Measurements from ENCODE around the gene COPRS. TPM values are rescaled to one million over a fixed set of nuclear protein-coding genes. Genes with fewer than 3 reads are reported as not detected.

The COPRS gene
- total RNA-seq, 2 donors from 2014 or later = 124 to 125 TPM

DNA sequence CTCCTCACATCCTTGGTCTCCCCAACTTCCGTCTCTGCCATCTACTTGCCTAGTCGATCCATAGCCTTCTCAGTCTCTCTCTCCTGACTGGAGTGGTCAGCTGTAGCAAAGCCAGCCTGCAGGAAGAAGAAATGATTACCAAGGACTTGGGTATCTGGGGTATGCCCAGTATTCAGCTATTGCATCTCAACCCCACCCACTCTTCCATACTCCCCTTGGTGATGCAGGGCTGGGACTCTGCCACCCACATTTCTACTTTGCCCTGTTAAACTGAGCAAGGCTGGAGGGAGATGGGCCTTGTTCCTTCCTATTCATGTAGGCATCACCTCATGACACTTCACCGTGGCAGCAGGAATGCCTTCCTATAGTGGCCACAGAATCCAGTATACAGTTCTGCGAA lies 2.3 kb downstream of the COPRS start:
- no peak for DNase-seq (ENCODE audit: low spot score)
- no peak overlapping the region for H3K4me3 ChIP-seq
- whole genome bisulfite sequencing = 97% methylated on average over 4 of the region's 4 CpGs
- H3K36me3 ChIP-seq = no peaks in the 10 kb centered on the region
- intact Hi-C loops (cut with DNase I) = loop anchor here (5.0 kb wide), 1 partner anchor 299 kb away; no protein-coding TSS in a partner anchor
- H3K4me1 ChIP-seq (replicated peaks) = peaks cover 4% of the 10 kb centered on the region
- no peaks in the 10 kb centered on the region for H3K27me3 ChIP-seq (replicated peaks; ENCODE audit: insufficient read depth)
- TF ChIP-seq POLR2AphosphoS5 (IDR thresholded peaks at IDR 0.05) (no peak), POLR2A (IDR thresholded peaks at IDR 0.05) (no peak)
- TF ChIP-seq, protein P1, sequence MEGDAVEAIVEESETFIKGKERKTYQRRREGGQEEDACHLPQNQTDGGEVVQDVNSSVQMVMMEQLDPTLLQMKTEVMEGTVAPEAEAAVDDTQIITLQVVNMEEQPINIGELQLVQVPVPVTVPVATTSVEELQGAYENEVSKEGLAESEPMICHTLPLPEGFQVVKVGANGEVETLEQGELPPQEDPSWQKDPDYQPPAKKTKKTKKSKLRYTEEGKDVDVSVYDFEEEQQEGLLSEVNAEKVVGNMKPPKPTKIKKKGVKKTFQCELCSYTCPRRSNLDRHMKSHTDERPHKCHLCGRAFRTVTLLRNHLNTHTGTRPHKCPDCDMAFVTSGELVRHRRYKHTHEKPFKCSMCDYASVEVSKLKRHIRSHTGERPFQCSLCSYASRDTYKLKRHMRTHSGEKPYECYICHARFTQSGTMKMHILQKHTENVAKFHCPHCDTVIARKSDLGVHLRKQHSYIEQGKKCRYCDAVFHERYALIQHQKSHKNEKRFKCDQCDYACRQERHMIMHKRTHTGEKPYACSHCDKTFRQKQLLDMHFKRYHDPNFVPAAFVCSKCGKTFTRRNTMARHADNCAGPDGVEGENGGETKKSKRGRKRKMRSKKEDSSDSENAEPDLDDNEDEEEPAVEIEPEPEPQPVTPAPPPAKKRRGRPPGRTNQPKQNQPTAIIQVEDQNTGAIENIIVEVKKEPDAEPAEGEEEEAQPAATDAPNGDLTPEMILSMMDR (IDR thresholded peaks at IDR 0.05) = no peak
- H3K27ac ChIP-seq = peak overlapping the region in 1 of 2 donors; percentile 34
- H3K9me3 ChIP-seq = no peaks in the 10 kb centered on the region

DNA sequence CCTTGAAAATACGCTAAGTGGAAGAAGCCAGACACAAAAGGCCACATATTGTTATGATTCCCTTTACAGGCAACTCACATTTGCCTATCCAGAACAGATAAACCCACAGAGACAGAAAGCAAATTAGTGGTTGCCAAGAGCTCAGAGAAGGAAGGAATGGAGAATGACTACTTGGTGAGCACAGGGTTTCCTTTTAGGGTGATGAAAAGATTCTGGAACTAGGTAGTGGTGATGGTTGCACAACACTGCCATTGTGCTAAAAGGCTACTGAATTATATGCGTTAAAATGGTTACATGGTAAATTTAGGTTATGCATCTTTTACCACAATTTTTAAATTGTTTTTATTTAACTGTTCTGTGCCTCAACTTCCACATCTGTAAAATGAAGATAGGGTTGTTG lies 4.4 kb downstream of the COPRS start:
- no peaks in the 10 kb centered on the region for H3K9me3 ChIP-seq
- 90% methylated on average over 2 of the region's 2 CpGs for WGBS
- TF ChIP-seq POLR2A (IDR thresholded peaks at IDR 0.05) (no peak), POLR2AphosphoS5 (IDR thresholded peaks at IDR 0.05) (no peak)
- TF ChIP-seq, protein P1 (IDR thresholded peaks at IDR 0.05) = no peak
- peaks cover 3% of the 10 kb centered on the region for H3K4me1 ChIP-seq (replicated peaks)
- no peaks in the 10 kb centered on the region for H3K27me3 ChIP-seq (replicated peaks; ENCODE audit: insufficient read depth)
- DNase-seq (ENCODE audit: low spot score) = no peak
- intact Hi-C loops (cut with DNase I) = loop anchor here (5.0 kb wide), 1 partner anchor 297 kb away; no protein-coding TSS in a partner anchor
- no peaks in the 10 kb centered on the region for H3K36me3 ChIP-seq
- H3K27ac ChIP-seq = no peak overlapping the region
- H3K4me3 ChIP-seq = no peak overlapping the region

DNA sequence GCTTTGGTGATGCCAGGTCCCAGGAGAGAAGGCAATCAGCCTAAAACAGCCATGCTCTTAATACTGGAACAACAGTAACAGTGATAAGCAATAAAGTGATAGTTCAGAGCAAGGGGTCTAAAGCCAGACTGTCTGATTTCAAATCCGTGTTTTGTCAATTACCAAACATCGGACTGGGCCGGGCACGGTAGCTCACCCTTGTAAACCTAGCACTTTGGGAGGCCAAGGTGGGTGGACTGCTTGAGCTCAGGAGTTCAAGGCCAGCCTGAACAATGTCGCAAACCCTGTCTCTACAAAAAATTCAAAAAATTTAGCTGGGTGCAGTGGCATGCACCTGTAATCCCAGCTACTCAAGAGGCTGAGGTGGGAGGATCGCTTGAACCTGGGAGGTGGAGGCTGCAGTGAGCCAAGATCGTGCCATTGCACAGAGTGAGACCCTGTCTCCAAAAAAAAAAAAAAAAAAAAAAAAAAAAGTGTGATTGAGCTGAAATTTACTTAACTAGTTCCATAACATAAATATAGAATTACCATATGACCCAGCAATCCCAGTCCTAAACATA lies 5.1 kb downstream of the COPRS start:
- TF ChIP-seq, protein P1 (IDR thresholded peaks at IDR 0.05) = no peak
- TF ChIP-seq POLR2A (IDR thresholded peaks at IDR 0.05) (no peak), POLR2AphosphoS5 (IDR thresholded peaks at IDR 0.05) (no peak)
- Histone ChIP-seq H3K4me3 (no peak overlapping the region), H3K27me3 (replicated peaks; ENCODE audit: insufficient read depth) (no peaks in the 10 kb centered on the region), H3K9me3 (no peaks in the 10 kb centered on the region), H3K4me1 (replicated peaks) (no peaks in the 10 kb centered on the region), H3K27ac (no peak overlapping the region), H3K36me3 (no peaks in the 10 kb centered on the region)
- WGBS = 79% methylated on average over 7 of the region's 7 CpGs
- intact Hi-C loops (cut with DNase I) = no loop called here
- DNase-seq (ENCODE audit: low spot score) = no peak

DNA sequence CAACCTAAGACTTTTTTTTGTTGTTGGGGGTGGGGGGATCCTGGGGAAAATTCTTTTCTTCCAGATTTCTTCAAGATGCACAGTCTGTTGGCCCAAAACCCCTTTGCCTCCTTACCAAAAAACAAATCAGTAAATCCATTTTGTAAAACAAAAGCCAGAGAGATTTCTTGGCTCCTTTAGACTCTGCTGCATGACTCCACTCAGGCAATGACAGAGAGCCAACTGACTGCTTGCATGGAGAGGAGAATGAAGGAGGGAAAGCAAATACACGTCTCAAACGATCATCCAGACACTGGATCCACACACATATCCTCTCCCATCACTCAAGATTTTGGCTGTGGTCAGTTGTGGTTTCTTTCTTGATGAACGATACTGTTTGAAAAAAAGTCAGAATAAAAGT lies 13.8 kb downstream of the COPRS start:
- no peaks in the 10 kb centered on the region for H3K9me3 ChIP-seq
- H3K36me3 ChIP-seq = no peaks in the 10 kb centered on the region
- H3K27ac ChIP-seq = no peak overlapping the region
- no peaks in the 10 kb centered on the region for H3K27me3 ChIP-seq (replicated peaks; ENCODE audit: insufficient read depth)
- H3K4me1 ChIP-seq (replicated peaks) = peaks cover 6% of the 10 kb centered on the region
- no peak overlapping the region for H3K4me3 ChIP-seq
- WGBS = 34% methylated on average over 3 of the region's 3 CpGs
- intact Hi-C loops (cut with DNase I) = no loop called here
- no peak for DNase-seq (ENCODE audit: low spot score)
- no peak for TF ChIP-seq POLR2AphosphoS5 (IDR thresholded peaks at IDR 0.05)

DNA sequence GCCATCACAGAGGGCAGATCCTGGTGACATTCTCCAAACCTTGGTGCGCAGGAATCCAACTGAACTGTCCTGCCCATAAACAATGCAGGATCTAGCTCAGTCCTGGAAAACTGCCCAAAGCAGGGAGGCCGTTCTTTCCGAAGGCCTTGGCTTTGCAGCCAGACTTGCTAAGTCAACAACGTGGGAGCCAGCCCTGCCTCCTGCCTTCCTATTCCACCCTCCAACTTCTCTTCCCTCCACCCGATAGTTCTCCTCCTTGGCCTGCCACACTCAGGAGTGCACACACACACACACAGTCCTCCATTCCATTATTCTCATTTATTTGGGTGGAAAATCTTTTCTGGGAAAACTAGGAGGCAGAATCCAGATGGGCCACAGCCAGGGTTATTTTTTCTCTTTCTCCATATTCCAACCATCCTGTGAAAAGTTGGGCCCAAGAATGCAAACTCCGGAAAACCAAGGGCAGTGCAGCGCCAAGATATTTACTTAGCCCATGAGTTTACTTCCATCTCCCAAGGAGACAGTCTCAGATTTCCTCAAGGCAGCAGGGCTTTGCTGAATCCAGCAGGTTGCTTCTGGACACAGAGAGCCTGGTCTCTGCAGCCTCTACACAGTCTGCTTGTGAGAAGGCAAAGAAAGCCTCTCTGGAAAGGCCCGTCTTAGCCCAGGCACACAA lies 15.8 kb downstream of the COPRS start:
- DNase-seq (ENCODE audit: low spot score) = peak; percentile 86
- 10% methylated on average over 8 of the region's 8 CpGs for WGBS
- peaks cover 6% of the 10 kb centered on the region for H3K4me1 ChIP-seq (replicated peaks)
- TF ChIP-seq POLR2AphosphoS5 (IDR thresholded peaks at IDR 0.05) = peak; percentile 58
- TF ChIP-seq, protein P1 (IDR thresholded peaks at IDR 0.05) = no peak
- no peak for TF ChIP-seq POLR2A (IDR thresholded peaks at IDR 0.05)
- intact Hi-C loops (cut with DNase I) = loop anchor here (5.0 kb wide), 2 partner anchors 106 to 406 kb away; no protein-coding TSS in a partner anchor
- no peaks in the 10 kb centered on the region for H3K9me3 ChIP-seq
- H3K4me3 ChIP-seq = peak overlapping the region in 1 of 2 donors; percentile 10
- H3K27ac ChIP-seq = peak overlapping the region; percentile 65 to 71
- H3K27me3 ChIP-seq (replicated peaks; ENCODE audit: insufficient read depth) = no peaks in the 10 kb centered on the region
- H3K36me3 ChIP-seq = no peaks in the 10 kb centered on the region

Data from prostate gland (tissue), 2 donors.